NCI-H345 treated with DMSO at 0.1 percent for 48 hours (cell line): Measurements from ENCODE around the gene ZBTB2.
"Not testable (repeated sequence)": the region's sequence is repeated elsewhere in the genome, so short reads cannot be mapped to it uniquely, and the experiment has no call there.

Experiments used
- DNase-seq: peaks from one replicate; lab custom pipeline; 2025; ENCODE audit not compliant: unreplicated experiment; lab: John Stamatoyannopoulos, UW

The ZBTB2 gene

DNA sequence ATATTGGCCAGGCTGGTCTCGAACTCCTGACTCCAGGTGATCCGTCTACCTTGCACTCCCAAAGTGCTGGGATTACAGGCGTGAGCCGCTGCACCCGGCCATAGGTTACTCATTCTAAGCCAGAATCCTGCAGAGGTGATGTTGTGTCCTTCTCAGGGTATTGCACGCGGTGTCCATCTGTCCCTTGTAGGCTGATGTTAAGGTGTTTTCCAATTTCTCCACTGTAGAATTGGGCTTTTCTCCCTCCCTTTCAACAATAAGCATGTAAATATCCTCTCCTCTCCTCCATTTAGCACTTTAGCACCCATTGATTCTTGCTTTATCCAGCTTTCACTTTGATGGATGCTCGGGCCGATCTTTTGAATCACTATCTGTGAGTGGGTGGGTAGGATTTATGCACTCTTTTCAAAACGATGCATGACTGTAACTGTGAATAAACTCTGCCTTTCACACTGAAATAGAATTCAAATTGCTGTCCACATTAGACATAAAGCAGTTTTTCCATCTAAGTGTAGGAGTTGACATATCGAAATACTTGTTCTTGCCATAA, 52.6 kb downstream of the ZBTB2 start:
- DNase-seq: no peak

DNA sequence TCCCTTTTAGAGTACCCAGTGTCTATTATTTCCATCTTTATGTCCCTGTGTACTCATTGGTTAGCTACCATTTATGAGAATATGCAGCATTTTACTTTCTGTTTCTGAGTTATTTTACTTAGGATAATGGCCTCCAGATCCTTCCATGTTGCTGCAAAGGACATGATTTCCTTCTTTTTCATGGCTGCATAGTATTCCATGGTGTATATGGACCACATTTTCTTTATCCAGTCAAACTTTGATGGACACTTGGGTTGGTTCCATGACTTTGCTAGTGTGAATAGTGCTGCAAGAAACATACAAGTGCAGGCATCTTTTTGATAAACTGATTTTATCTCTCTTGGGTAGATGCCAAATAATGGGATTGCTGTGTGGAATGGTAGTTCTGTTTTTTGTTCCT, 55.4 kb downstream of the ZBTB2 start:
- DNase-seq: no peak

GRCh38 chr6:151330130-151330696, 61.1 kb downstream of the ZBTB2 start:
- no peak for DNase-seq

GRCh38 chr6:151327101-151327500, 64.3 kb downstream of the ZBTB2 start:
- no peak for DNase-seq

- no peak for DNase-seq
Measured at GRCh38 chr6:151326116-151326825, 65.1 kb downstream of the ZBTB2 start.

GRCh38 chr6:151325075-151326050, 66.0 kb downstream of the ZBTB2 start:
- no peak for DNase-seq

DNA sequence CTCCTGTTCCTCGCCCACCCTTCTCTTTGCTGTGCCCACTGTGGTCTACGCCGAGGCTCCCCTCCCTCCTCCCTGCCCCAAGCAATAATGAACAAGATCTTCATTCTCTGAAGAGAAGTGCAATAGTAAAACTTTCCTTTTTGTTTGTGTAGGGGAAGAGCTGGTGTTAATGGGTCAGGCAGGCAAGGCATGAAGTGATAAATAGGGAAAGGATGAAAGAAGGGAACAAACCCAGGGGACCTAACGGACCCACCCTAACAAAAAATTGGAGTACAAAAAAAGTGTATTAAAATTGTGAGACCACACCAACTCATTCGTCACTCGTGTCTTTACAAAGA, 66.9 kb downstream of the ZBTB2 start:
- DNase-seq: no peak

GRCh38 chr6:151323791-151324487, 67.4 kb downstream of the ZBTB2 start:
- peak; percentile 58 for DNase-seq

DNA sequence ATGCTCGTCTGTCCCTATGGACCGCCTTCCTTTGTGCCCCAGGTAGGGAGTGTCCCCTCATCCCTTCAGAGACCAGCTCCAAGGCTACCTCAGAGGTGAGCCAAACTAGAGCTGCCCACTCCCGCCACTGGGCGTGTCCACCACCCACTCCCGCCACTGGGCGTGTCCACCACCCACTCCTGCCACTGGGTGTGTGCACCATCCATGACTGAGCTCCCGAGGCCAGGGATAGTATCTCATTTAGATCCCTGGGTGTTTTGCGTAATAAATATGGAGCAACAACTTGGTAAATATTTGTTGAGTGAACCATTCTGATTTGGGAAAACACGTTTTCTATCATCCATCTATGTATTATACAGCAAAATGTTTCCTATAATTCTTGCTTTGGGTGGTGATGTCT, 68.8 kb downstream of the ZBTB2 start:
- no peak for DNase-seq

DNA sequence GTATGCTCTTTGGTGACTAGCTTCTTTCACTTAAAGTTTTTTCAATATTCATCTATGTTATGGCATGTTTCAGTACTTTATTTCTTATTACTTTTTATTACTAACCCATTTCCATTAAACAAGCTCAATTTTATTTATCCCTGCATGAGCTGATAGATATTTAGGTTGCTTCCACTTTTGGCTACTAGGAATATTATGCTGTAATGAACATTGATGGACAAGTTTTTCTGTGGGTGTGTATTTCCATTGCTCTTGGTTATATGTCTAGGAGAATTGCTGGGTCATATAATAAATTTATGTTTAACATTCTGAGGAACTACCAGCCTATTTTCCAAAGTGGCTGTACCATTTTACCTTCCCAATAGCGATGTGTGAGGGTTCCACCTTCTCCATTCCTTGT, 69.9 kb downstream of the ZBTB2 start:
- DNase-seq: no peak

GRCh38 chr6:151320140-151320539, 71.2 kb downstream of the ZBTB2 start:
- DNase-seq: no peak

- DNase-seq: no peak
Measured at GRCh38 chr6:151317995-151318365, 73.4 kb downstream of the ZBTB2 start.

DNA sequence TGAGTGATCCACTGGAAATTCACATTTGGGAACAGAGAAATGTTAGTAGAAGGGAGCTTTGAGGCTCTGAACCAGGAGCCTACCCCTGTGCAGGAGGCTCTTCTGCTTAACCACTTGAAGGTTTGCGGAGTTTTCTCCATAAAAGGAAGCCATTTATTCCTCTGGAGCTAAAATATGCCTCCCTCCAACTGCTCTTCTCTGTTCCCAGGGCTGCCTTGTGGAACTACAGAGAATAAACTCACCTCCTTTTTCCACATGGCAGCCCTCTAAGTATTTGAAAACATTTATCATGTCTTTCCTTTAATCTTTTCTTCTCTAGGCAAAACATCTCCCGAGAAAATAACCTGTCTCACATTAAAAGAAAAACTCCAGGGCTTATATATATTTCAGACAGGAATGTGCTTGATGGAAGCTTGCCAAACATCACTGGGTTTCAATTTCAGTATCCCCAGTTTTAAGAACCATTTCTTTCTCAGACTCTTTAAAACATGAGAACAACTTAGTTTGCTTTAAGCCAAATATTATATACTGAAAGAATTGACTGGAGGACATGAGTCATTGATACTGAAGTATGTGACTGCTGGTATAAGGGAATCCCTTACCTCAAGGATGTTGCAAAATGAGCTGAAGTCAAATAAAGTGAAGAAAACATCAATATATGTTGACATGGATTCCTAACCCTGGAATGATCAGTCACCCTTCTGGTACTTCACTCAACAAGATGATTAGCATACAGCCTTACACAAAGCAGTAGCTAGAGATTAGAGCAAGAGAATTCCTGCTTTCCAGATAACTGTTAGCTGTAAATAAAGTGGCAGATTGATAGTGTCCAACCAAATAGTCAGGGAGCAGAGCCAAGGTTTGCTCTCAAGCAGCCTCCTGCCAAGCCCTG, 74.0 kb downstream of the ZBTB2 start:
- DNase-seq: no peak

- DNase-seq: not testable (repeated sequence)
Measured at GRCh38 chr6:151315661-151316060, 75.7 kb downstream of the ZBTB2 start.
